Measurements from ENCODE around the gene SIK2. TPM values are rescaled to one million over a fixed set of nuclear protein-coding genes. Genes with fewer than 3 reads are reported as not detected.

Gene SIK2
- total RNA-seq = 11.3 and 13.0 TPM in 2 replicates

DNA sequence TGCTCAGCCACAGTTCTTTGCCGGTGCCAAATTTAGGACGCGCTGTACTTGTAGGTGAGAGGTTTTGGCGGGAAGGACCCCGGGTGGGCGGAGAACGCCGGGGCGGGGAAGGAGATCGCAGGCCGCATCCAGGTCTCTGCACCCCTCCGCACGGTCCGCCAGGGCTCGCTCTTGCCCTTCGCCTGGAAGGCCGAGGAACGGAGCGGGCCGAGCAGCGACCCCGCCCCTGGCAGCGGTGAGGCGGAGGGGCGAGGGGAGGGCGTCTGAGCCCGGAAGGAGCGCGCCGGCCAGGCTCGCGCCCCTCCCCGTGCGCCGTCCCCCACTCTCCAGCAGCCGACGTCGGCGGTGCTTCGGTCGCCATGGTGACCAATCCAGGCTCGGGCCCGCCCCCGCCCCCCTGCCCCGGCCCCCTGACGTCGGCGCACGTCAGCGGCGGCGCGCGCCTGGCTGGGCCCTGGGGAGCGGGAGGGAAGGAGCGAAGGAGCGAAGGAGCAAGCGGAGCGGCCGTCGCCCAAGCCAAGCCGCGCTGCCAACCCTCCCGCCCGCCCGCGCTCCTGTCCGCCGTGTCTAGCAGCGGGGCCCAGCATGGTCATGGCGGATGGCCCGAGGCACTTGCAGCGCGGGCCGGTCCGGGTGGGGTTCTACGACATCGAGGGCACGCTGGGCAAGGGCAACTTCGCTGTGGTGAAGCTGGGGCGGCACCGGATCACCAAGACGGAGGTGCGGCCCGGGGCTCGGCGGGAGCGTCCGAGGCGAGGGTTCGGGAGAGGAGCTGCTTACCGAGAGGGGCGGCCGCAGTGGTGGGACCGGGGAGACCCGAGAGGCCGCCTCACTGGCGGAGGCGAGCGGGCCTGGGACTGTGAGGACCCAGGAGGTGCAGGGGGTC lies at the start of gene SIK2:
Gene SIK2, plus strand, starts transcription at position 471 of the 886 bp plus-strand sequence. Its CDS starts 115 bp downstream, at position 586.

DNA sequence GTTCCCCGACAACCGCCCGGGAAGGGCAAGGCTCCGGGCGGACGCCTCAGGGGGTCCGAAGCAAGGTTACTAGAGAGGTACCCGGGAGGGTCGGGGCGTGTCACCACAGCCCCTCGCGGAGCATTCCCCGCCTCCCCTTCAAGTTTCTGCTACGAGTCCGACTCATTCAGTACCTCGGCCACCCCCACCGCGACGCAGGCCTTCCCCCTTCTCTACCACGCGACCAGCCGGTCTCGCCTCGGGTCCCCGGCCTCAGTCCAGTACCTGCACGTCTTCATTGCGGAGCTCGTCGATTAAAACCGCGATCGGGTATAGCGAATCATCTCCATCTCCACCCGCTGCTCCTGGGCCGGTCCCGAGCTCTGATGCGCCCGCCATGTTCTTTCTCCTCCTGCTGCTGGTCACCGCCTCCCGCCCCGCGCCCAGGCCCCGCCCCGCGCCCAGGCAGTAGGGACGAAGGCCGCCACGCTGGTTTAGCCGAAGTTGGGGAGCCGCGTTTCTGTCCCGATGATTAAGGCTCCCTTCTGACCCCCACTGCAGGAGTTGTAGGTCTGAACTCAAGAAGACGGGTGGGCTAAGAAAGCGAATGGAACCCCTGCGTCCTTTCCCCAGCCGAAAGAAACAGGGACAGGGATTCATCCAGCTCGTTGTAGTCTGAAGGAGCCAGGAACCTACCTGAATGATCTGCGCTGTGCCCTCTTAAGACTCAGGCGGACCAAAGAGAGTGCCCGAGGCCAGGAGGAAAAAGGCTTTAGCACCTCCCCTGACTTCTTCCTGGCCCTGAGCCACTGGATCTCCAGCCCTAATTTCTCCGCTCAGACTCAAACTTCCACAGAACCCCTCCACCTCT lies 164.0 kb downstream of the SIK2 start, which contains the start of gene PPP2R1B:
Gene PPP2R1B, minus strand, starts transcription at position 406 of the 850 bp plus-strand sequence. Its CDS starts 28 bp downstream, at position 378.

Other genes with a start within 250 kb of the SIK2 start
- not detected in 2 replicates for gene POU2AF1, start 223.2 kb upstream of the SIK2 start, total RNA-seq
- gene BTG4, start 90.1 kb upstream of the SIK2 start, total RNA-seq = not detected in 2 replicates
- gene HOATZ, start 87.7 kb upstream of the SIK2 start, total RNA-seq = not detected in 2 replicates
- gene LAYN, start 61.7 kb upstream of the SIK2 start, total RNA-seq = 146 and 171 TPM in 2 replicates
- gene PPP2R1B, start 163.9 kb downstream of the SIK2 start, total RNA-seq = 41.3 and 57.9 TPM in 2 replicates

Data from dermis lymphatic vessel endothelial cell (primary cell).